ENCODE measurements around the gene CTSD.

GRCh38 chr11:1773994-1774550 lies 10.3 kb upstream of the CTSD start:
- TF ChIP-seq CTCF (IDR thresholded peaks at IDR 0.05; ENCODE audit: poor library complexity, severe bottlenecking) (no peak), REST (IDR thresholded peaks at IDR 0.05; ENCODE audit: borderline replicate concordance) (no peak), TAF1 (IDR thresholded peaks at IDR 0.05; ENCODE audit: low read depth) (no peak)

All from neural cell (in vitro differentiated cells).